ENCODE data around the gene RHBDD1. TPM values are rescaled to one million over a fixed set of nuclear protein-coding genes. Genes with fewer than 3 reads are reported as not detected.
"Not testable (repeated sequence)": the region's sequence is repeated elsewhere in the genome, so short reads cannot be mapped to it uniquely, and the experiment has no call there.

RHBDD1 gene
- total RNA-seq, 1 donor from 2014 or later: 3.7 TPM

DNA sequence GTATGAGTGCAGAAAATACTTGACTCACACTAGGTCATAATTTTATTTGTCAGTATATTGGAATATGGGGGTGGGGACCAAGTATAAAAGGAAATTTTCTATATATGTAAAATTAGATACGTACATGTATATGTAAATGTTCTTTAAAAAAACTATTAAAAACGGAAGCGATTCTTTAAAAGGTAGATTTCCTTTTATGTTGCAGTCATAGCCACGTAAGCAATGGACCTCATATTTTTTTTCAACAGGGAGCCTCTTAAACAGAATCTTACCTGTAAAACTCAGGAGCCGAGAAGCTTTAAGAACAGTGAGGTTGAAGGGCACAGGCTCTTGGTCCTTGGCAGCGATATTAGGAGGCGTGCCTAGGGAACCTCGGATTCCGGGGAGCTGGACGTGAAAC is 3.3 kb downstream of the RHBDD1 start:
- Histone ChIP-seq H3K27ac (no peak overlapping the region), H3K36me3 (no peaks in the 10 kb centered on the region), H3K4me3 (no peak overlapping the region), H3K4me1 (peaks cover 2 to 10% of the 10 kb centered on the region in 2 donors), H3K27me3 (no peaks in the 10 kb centered on the region), H3K9me3 (no peaks in the 10 kb centered on the region)
- TF ChIP-seq, protein P1, sequence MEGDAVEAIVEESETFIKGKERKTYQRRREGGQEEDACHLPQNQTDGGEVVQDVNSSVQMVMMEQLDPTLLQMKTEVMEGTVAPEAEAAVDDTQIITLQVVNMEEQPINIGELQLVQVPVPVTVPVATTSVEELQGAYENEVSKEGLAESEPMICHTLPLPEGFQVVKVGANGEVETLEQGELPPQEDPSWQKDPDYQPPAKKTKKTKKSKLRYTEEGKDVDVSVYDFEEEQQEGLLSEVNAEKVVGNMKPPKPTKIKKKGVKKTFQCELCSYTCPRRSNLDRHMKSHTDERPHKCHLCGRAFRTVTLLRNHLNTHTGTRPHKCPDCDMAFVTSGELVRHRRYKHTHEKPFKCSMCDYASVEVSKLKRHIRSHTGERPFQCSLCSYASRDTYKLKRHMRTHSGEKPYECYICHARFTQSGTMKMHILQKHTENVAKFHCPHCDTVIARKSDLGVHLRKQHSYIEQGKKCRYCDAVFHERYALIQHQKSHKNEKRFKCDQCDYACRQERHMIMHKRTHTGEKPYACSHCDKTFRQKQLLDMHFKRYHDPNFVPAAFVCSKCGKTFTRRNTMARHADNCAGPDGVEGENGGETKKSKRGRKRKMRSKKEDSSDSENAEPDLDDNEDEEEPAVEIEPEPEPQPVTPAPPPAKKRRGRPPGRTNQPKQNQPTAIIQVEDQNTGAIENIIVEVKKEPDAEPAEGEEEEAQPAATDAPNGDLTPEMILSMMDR (IDR thresholded peaks at IDR 0.05): no peak
- DNase-seq (ENCODE audit: low spot score in 2 of 2): no peak
- intact Hi-C loops (cut with DNase I): loop anchor here (5.0 to 10.0 kb wide), 2 partner anchors 133 to 956 kb away; no protein-coding TSS in a partner anchor

DNA sequence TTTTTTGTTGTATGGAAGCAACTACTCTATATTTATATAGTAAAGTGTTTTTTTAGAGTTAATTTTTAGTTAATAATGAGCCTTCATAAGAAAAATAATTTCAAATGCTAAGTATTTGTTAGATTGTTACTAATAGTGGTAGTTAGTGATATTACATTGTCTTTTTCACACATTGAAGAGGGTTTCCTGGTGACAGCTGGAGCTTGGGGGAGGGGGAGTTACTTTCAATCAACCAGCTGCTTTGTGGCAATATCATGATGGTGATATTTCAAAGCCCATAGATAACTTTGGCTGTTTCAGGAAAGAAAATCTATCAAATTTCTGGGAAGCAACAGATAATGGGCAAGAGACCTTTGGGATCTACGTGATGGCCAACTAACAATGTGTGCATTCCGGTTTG is 4.1 kb downstream of the RHBDD1 start:
- intact Hi-C loops (cut with DNase I): loop anchor here (5.0 to 10.0 kb wide), 2 partner anchors 132 to 955 kb away; no protein-coding TSS in a partner anchor
- TF ChIP-seq, protein P1 (IDR thresholded peaks at IDR 0.05): no peak
- H3K4me3 ChIP-seq: no peak overlapping the region

DNA sequence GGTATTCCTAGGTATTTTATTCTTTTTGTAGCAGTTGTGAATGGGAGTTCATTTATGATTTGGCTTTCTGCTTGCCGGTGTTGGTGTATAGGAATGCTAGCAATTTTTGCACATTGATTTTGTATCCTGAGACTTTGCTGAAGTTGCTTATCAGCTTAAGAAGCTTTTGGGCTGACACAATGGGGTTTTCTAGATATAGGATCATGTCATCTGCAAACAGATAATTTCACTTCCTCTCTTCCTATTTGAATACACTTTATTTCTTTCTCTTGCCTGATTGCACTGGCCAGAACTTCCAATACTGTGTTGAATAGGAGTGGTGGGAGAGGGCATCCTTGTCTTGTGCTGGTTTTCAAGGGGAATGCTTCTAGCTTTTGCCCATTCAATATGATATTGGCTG is 7.1 kb downstream of the RHBDD1 start:
- H3K27ac ChIP-seq; intact Hi-C loops (cut with DNase I); H3K4me3 ChIP-seq; H3K4me1 ChIP-seq; H3K27me3 ChIP-seq; DNase-seq (ENCODE audit: low spot score in 2 of 2); H3K36me3 ChIP-seq; H3K9me3 ChIP-seq: not testable (repeated sequence)

More for the DNA sequence above, 4.1 kb downstream of the RHBDD1 start:
- no peaks in the 10 kb centered on the region for H3K27me3 ChIP-seq
- H3K36me3 ChIP-seq: no peaks in the 10 kb centered on the region
- H3K27ac ChIP-seq: no peak overlapping the region
- no peak for DNase-seq (ENCODE audit: low spot score in 2 of 2)
- peaks cover 0 to 10% of the 10 kb centered on the region in 2 donors for H3K4me1 ChIP-seq
- no peaks in the 10 kb centered on the region for H3K9me3 ChIP-seq

DNA sequence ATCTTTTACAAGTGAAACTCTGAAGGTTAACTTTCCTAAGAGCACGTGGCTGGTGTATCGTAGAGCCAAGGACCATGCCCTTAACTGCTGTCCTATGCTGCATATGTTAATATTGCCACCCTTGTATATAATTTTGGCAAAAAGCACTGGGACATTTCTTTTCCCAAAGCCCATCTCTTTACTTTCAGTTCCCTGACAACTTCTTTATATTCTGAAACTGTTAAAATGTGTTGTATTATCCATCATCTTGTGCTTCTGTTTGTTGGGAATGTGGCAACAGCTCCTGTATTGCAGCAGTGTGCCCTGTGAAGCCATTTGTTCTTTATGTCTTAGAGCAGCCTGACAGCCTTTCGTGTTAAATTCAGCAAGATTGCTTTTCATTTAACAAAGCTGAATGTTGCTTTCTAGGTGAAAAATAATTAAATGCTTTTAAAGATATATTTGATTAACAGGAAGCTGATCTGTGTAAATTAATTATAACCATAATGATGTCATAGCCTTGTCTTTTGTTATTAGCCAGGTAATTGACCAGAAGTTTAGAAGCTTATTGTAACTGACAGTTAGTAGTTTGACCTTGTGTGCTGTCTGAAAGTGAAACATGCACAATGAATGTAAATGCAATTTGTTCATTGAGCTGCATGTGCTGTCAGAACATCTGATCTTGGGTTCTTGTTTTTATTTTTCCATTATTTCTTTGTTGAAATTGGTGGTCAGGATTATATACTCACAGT is 9.7 kb downstream of the RHBDD1 start:
- intact Hi-C loops (cut with DNase I): no loop called here

DNA sequence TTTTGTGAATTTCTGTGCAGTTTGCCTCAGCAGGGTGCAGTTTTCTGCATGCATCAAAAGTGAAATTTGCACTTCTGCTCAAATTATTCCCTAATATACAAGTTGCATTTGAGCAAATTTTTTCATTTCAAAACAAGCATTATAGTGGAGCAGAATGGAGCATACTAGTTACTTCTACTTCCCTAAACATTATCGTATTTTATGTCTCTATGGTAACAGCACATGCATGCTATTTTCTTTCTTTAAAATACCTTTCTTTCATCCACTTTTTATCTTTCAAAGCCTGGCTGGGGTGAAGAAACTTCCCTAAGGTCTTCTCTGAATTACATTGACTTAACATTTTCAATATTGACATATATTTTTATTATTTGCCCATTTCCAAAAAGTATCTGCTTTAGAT is 11.2 kb downstream of the RHBDD1 start:
- Histone ChIP-seq H3K4me1 (no peaks in the 10 kb centered on the region), H3K9me3 (no peaks in the 10 kb centered on the region), H3K27ac (no peak overlapping the region), H3K4me3 (no peak overlapping the region), H3K36me3 (no peaks in the 10 kb centered on the region), H3K27me3 (no peaks in the 10 kb centered on the region)
- TF ChIP-seq, protein P1 (IDR thresholded peaks at IDR 0.05): no peak
- no peak for DNase-seq (ENCODE audit: low spot score in 2 of 2)
- intact Hi-C loops (cut with DNase I): no loop called here

More for the DNA sequence above, 9.7 kb downstream of the RHBDD1 start:
- H3K27ac ChIP-seq: no peak overlapping the region
- TF ChIP-seq, protein P1 (IDR thresholded peaks at IDR 0.05): no peak
- H3K4me3 ChIP-seq: no peak overlapping the region
- H3K27me3 ChIP-seq: no peaks in the 10 kb centered on the region
- H3K9me3 ChIP-seq: no peaks in the 10 kb centered on the region
- H3K36me3 ChIP-seq: no peaks in the 10 kb centered on the region
- H3K4me1 ChIP-seq: no peaks in the 10 kb centered on the region
- DNase-seq (ENCODE audit: low spot score in 2 of 2): no peak

DNA sequence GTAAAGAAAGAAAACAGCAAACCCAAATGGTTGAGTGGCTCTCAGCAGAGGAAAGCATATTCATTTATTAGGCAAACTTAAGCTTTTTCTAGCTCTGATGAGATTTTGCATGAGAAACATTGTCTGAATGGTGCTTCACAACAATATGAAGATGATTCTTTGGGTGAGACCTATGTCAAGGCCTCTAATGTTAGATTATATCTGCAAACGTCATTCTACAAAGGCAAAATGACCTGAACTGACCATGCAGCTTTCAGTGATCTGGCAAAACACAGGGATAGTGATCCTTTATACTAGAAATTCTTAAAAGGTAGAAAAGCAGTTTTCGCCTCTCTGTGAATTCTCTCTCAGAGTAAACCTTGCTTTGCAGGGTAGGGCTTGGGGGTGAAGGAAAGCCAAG is 11.7 kb downstream of the RHBDD1 start:
- Histone ChIP-seq H3K36me3 (no peaks in the 10 kb centered on the region), H3K4me3 (no peak overlapping the region), H3K9me3 (no peaks in the 10 kb centered on the region), H3K27ac (no peak overlapping the region), H3K4me1 (no peaks in the 10 kb centered on the region), H3K27me3 (no peaks in the 10 kb centered on the region)
- TF ChIP-seq, protein P1 (IDR thresholded peaks at IDR 0.05): no peak
- no peak for DNase-seq (ENCODE audit: low spot score in 2 of 2)
- intact Hi-C loops (cut with DNase I): no loop called here

All from ascending aorta (tissue), 2 donors.